GOT3 (cell line): ENCODE measurements around the gene KRTAP9-2.
"Not testable (repeated sequence)": the region's sequence is repeated elsewhere in the genome, so short reads cannot be mapped to it uniquely, and the experiment has no call there.

Experiments
- DNase-seq: peaks from one replicate; lab custom pipeline; 2025; ENCODE audit warnings: mixed read lengths; lab: John Stamatoyannopoulos, UW

The KRTAP9-2 gene

GRCh38 chr17:41237116-41237515, 10.7 kb downstream of the KRTAP9-2 start:
- DNase-seq, result not testable (repeated sequence)

DNA sequence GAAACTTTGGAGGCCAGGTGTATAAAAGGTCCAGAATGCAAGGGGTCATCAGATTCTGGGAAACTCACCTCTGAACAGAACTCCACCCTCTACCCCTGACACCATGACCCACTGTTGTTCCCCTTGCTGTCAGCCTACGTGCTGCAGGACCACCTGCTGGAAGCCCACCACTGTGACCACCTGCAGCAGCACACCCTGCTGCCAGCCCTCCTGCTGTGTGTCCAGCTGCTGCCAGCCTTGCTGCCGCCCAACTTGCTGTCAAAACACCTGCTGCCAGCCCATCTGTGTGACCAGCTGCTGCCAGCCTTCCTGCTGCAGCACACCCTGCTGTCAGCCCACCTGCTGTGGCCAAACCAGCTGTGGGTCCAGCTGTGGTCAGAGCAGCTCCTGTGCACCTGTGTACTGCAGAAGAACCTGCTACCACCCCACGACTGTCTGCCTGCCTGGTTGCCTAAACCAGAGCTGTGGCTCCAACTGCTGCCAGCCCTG, 11.5 kb downstream of the KRTAP9-2 start, which contains the start of gene KRTAP9-8:
Gene KRTAP9-8 (plus strand): TSS at position 51 of the 489 bp plus-strand sequence. CDS start 53 bp downstream, at position 104.
- DNase-seq, result not testable (repeated sequence)

GRCh38 chr17:41246995-41247787, 20.7 kb downstream of the KRTAP9-2 start:
- DNase-seq, result not testable (repeated sequence)

DNA sequence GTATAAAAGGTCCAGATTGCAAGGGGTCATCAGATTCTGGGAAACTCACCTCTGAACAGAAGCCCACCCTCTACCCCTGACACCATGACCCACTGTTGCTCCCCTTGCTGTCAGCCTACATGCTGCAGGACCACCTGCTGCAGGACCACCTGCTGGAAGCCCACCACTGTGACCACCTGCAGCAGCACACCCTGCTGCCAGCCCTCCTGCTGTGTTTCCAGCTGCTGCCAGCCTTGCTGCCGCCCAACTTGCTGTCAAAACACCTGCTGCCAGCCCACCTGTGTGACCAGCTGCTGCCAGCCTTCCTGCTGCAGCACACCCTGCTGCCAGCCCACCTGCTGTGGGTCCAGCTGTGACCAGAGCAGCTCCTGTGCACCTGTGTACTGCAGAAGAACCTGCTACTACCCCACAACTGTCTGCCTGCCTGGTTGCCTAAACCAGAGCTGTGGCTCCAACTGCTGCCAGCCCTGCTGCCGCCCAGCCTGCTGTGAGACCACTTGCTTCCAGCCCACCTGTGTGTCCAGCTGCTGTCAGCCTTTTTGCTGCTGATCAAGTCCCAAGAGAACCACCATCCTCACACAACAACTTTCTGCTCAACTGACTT, 23.3 kb downstream of the KRTAP9-2 start, which contains the start of gene KRTAP9-4:
Gene KRTAP9-4 (plus strand): TSS at position 51 of the 604 bp plus-strand sequence. CDS start 34 bp downstream, at position 85.
- DNase-seq, result not testable (repeated sequence)

DNA sequence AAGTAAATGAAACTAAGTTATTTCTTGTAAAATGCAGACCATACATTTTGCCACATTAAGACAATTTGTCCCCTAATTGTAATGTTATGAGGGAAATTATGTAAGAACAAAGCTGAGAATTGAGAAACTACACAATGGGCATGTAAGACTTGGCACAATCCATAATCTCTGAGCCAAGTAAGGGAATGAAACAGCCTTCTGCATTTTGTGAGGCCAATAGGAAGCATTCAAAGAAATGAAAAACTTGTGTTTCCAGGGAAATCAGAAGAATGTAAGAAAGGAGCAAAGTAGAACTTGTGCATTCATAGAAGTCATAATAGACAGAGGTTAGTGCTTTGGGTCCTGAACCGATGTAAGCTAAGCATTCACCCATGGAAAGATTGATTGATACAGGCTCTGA, 24.8 kb downstream of the KRTAP9-2 start:
- no peak for DNase-seq

- no peak for DNase-seq
Measured at GRCh38 chr17:41254861-41255260, 28.4 kb downstream of the KRTAP9-2 start.

DNA sequence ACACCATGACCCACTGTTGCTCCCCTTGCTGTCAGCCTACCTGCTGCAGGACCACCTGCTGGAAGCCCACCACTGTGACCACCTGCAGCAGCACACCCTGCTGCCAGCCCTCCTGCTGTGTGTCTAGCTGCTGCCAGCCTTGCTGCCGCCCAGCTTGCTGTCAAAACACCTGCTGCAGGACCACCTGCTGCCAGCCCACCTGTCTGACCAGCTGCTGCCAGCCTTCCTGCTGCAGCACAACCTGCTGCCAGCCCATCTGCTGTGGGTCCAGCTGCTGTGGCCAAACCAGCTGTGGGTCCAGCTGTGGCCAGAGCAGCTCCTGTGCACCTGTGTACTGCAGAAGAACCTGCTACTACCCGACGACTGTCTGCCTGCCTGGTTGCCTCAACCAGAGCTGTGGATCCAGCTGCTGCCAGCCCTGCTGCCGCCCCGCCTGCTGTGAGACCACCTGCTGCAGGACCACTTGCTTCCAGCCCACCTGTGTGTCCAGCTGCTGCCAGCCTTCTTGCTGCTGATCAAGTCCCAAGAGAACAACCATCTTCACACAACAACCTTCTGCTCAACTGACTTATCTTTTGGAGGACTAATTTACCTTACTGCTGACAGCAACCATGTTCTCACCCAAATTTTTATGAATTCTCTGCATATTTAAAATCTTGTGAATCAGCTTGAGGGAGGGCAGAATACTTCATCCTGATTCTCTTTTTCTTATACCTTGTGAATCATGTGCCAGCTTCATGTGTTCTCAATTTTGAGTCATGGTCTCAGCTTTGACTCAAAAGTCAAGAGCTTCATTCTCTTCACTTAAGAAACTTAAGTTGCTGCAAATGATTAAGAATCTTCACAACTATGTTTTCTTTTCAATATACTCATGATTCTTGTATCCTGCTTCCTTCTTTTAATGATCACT, 29.2 kb downstream of the KRTAP9-2 start, which contains the start of gene KRTAP9-9:
Gene KRTAP9-9 (plus strand): TSS at position 4 of the 910 bp plus-strand sequence.
- DNase-seq, result not testable (repeated sequence)

- DNase-seq, result no peak
Measured at GRCh38 chr17:41256291-41256685, 29.8 kb downstream of the KRTAP9-2 start.

GRCh38 chr17:41258406-41258805, 32.0 kb downstream of the KRTAP9-2 start:
- no peak for DNase-seq

GRCh38 chr17:41263212-41263611, 36.8 kb downstream of the KRTAP9-2 start:
- DNase-seq, result no peak

DNA sequence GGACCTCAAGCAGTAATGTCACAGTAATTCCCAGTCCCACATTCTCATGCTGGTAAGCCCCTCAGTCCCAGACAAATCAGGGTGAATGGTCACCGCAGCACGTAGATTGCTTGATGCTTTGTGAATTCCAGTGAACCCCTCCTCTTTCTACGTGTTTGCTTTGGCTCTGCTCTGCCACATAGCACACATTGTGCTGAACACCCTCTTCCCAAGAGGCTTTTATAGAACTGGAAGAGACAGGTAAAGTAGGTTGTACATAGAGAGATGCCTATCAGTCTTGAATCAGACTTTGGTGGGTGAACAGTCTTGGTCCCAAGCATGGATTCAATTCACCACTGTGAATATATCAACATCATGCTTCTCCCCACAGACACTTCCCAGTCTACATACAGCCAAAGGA, 38.2 kb downstream of the KRTAP9-2 start:
- no peak for DNase-seq

- no peak for DNase-seq
Measured at GRCh38 chr17:41265078-41265477, 38.6 kb downstream of the KRTAP9-2 start, which contains the start of gene KRTAP9-6. Gene KRTAP9-6 (plus strand): TSS chr17:41265378. CDS start chr17:41265378, 0 bp downstream.

DNA sequence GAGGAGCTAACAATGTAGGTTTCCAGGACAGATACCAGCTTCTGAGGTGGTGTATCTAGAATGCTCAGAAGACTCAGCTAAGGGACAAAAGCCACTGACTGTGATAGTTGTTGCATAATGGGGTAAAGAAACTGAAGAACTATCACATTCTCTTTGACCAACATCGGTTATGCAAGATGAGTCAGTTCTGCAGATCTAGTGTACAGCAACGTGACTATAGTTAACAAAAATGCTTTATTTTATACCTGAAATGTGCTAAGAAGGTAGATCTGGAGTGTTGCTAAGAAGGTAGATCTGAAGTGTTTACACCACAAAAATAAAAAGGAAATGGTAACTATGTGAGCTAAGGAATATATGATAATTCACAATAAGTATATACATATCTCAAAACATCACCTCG, 41.3 kb downstream of the KRTAP9-2 start:
- DNase-seq, result no peak

GRCh38 chr17:41271323-41271722, 44.9 kb downstream of the KRTAP9-2 start:
- DNase-seq, result not testable (repeated sequence)

- DNase-seq, result no peak
Measured at GRCh38 chr17:41271858-41272257, 45.4 kb downstream of the KRTAP9-2 start.

GRCh38 chr17:41275648-41276190, 49.3 kb downstream of the KRTAP9-2 start, which contains the start of gene KRTAP9-7:
Gene KRTAP9-7 (plus strand): TSS chr17:41275698. CDS start chr17:41275698, 0 bp downstream.
- not testable (repeated sequence) for DNase-seq
